SK-N-SH (cell line): Measurements from ENCODE around the gene SCART1. TPM values are rescaled to one million over a fixed set of nuclear protein-coding genes. Genes with fewer than 3 reads are reported as not detected.

Source experiments
- CTCF ChIA-PET: fragments of 300-600, 350-600 bp; formaldehyde crosslinking; extraction: SDS; loops from one replicate; lab custom pipeline; 2021; lab: Yijun Ruan, JAX
- POLR2A ChIA-PET: fragments of 350-600 bp; sonication (Branson Sonifier 250); formaldehyde crosslinking; extraction: SDS; loops from one replicate; lab custom pipeline; 2020; ENCODE audit warnings: antibody characterized with exemption, inconsistent platforms; lab: Yijun Ruan, JAX
- DNase-seq: peaks from one replicate; pipeline ENCODE4 v3.0.0; 2012
- H2AFZ ChIP-seq: fragments of 200-600 bp; sonication (generic); 2 replicates; pipeline ENCODE4 v1.8.1; 2016; ENCODE audit warnings: antibody characterized with exemption, mild to moderate bottlenecking, low read depth
- H3F3A ChIP-seq: fragments of 200-600 bp; sonication (generic); replicated peaks from 2 replicates; pipeline ENCODE3; 2016; ENCODE audit warnings: antibody characterized with exemption, mild to moderate bottlenecking; ENCODE audit not compliant: insufficient read depth
- H3K27ac ChIP-seq, 2 experiments: fragments of 200-500 bp in 1 of 2; fragments of 200-600 bp in 1 of 2; sonication (Bioruptor generic) in 1 of 2; sonication (generic), shearing (Covaris generic) in 1 of 2; 2 replicates each; pipeline versions ENCODE4 v1.5.1 to v1.6.1; 2014 to 2016; ENCODE audit warnings: low read depth in 2 of 2, inconsistent platforms in 1 of 2, low read length in 1 of 2, mild to moderate bottlenecking in 1 of 2, mixed read lengths in 1 of 2
- H3K27me3 ChIP-seq: fragments of 200-600 bp; sonication (generic), shearing (Covaris generic); 2 replicates; pipeline ENCODE4 v1.6.1; 2016; ENCODE audit warnings: mixed run types; ENCODE audit not compliant: insufficient read depth
- H3K36me3 ChIP-seq, 2 experiments: fragments of 200-500 bp in 1 of 2; fragments of 200-600 bp in 1 of 2; sonication (Bioruptor generic) in 1 of 2; sonication (generic) in 1 of 2; replicated peaks in 1 of 2; 2 replicates each; pipeline versions ENCODE3 to v1.5.1; 2014 to 2016; ENCODE audit warnings: low read length in 1 of 2, mild to moderate bottlenecking in 1 of 2; ENCODE audit not compliant: insufficient read depth in 2 of 2, control insufficient read depth in 1 of 2
- H3K4me1 ChIP-seq, 2 experiments: fragments of 200-500 bp in 1 of 2; fragments of 200-600 bp in 1 of 2; sonication (Bioruptor generic) in 1 of 2; sonication (generic), shearing (Covaris generic) in 1 of 2; 2 replicates each; pipeline versions ENCODE4 v1.5.1 to v1.6.1; 2014 to 2016; ENCODE audit warnings: low read depth in 1 of 2, low read length in 1 of 2, mixed run types in 1 of 2; ENCODE audit not compliant: insufficient read depth in 2 of 2, control insufficient read depth in 1 of 2
- H3K4me2 ChIP-seq: fragments of 200-600 bp; sonication (generic), shearing (Covaris generic); 2 replicates; pipeline ENCODE4 v1.6.1; 2017; ENCODE audit warnings: mixed run types
- H3K4me3 ChIP-seq, 2 experiments: fragments of 200-500 bp in 1 of 2; fragments of 200-600 bp in 1 of 2; sonication (Bioruptor generic) in 1 of 2; sonication (generic), shearing (Covaris generic) in 1 of 2; 2 replicates each; pipeline versions ENCODE4 v1.5.1 to v1.8.1; 2014 to 2016; ENCODE audit warnings: low read depth in 2 of 2, inconsistent platforms in 1 of 2, low read length in 1 of 2, mild to moderate bottlenecking in 1 of 2, mixed read lengths in 1 of 2, moderate library complexity in 1 of 2
- H3K79me2 ChIP-seq: fragments of 200-600 bp; sonication (generic); 2 replicates; pipeline ENCODE4 v1.8.1; 2017; ENCODE audit warnings: mild to moderate bottlenecking; ENCODE audit not compliant: insufficient read depth
- H3K9ac ChIP-seq: fragments of 200-600 bp; sonication (generic); 2 replicates; pipeline ENCODE4 v1.6.1; 2017; ENCODE audit warnings: mixed run types
- H3K9me2 ChIP-seq: fragments of 200-600 bp; sonication (generic); 2 replicates; pipeline ENCODE4 v1.6.1; 2017; ENCODE audit warnings: mixed run types
- H3K9me3 ChIP-seq: fragments of 200-600 bp; sonication (generic); 2 replicates; pipeline ENCODE4 v1.6.1; 2017; ENCODE audit warnings: mixed run types, mild to moderate bottlenecking, moderate library complexity
- H4K20me1 ChIP-seq: fragments of 200-600 bp; sonication (generic); 2 replicates; pipeline ENCODE4 v1.6.1; 2017; ENCODE audit warnings: mild to moderate bottlenecking, mixed run types; ENCODE audit not compliant: insufficient read depth
- EZH2phosphoT487 ChIP-seq: fragments of 200-600 bp; sonication (generic); IDR thresholded peaks from 2 replicates; pipeline ENCODE4 v1.6.1; 2017; ENCODE audit warnings: low read depth, mixed run types, mild to moderate bottlenecking, antibody characterized with exemption, moderate library complexity, borderline replicate concordance
- FOSL2 ChIP-seq: IDR thresholded peaks from 2 replicates; pipeline ENCODE4 v1.4.0; 2012; ENCODE audit warnings: low read depth, mild to moderate bottlenecking, moderate library complexity, borderline replicate concordance
- FOXJ3 ChIP-seq: sonication (generic); formaldehyde crosslinking; IDR thresholded peaks from 2 replicates; pipeline ENCODE4 v1.5.1; 2020; ENCODE audit warnings: mild to moderate bottlenecking, missing genetic modification reagents
- FOXM1 ChIP-seq: IDR thresholded peaks from 2 replicates; pipeline ENCODE4 v1.4.0; 2012; ENCODE audit warnings: low read depth, mild to moderate bottlenecking
- GABPA ChIP-seq: IDR thresholded peaks from 2 replicates; pipeline ENCODE4 v1.4.0; 2012; ENCODE audit warnings: low read depth, mild to moderate bottlenecking
- MAX ChIP-seq: IDR thresholded peaks from 2 replicates; pipeline ENCODE4 v1.4.0; 2012; ENCODE audit warnings: low read depth
- NFIC ChIP-seq: IDR thresholded peaks from 2 replicates; pipeline ENCODE4 v1.4.0; 2012; ENCODE audit warnings: borderline replicate concordance
- PBX3 ChIP-seq: IDR thresholded peaks from 2 replicates; pipeline ENCODE4; 2012
- POLR2AphosphoS5 ChIP-seq: IDR thresholded peaks from 2 replicates; pipeline ENCODE4 v1.6.1; 2012; ENCODE audit warnings: low read depth, low read length
- RCOR1 ChIP-seq: fragments of 150-350 bp; IDR thresholded peaks from 2 replicates; pipeline ENCODE4 v1.6.1; 2017; ENCODE audit warnings: antibody characterized with exemption, low read length
- REST ChIP-seq: IDR thresholded peaks from 2 replicates; pipeline ENCODE4 v1.6.1; 2012; ENCODE audit warnings: mild to moderate bottlenecking, low read depth, low read length, moderate library complexity
- RXRA ChIP-seq: IDR thresholded peaks from 2 replicates; pipeline ENCODE4 v1.4.0; 2012; ENCODE audit warnings: low read depth, mild to moderate bottlenecking, borderline replicate concordance
- SMC3 ChIP-seq: IDR thresholded peaks from 2 replicates; pipeline ENCODE4 v1.6.1; 2012; ENCODE audit warnings: low read depth, low read length, improper control_type of control experiment
- TAF1 ChIP-seq: IDR thresholded peaks from 2 replicates; pipeline ENCODE4 v1.6.1; 2012; ENCODE audit warnings: low read depth, mild to moderate bottlenecking, low read length, moderate library complexity, borderline replicate concordance
- TEAD4 ChIP-seq: IDR thresholded peaks from 2 replicates; pipeline ENCODE4 v1.4.0; 2012; ENCODE audit warnings: mild to moderate bottlenecking, borderline replicate concordance; ENCODE audit not compliant: insufficient read depth
- USF1 ChIP-seq: IDR thresholded peaks from 2 replicates; pipeline ENCODE4 v1.4.0; 2012; ENCODE audit warnings: low read depth, borderline replicate concordance
- USF2 ChIP-seq: fragments of 150-350 bp; IDR thresholded peaks from 2 replicates; pipeline ENCODE4 v1.6.1; 2017; ENCODE audit warnings: antibody characterized with exemption, low read length, low read depth, borderline replicate concordance
- YY1 ChIP-seq: IDR thresholded peaks from 2 replicates; pipeline ENCODE4 v1.4.0; 2012; ENCODE audit warnings: low read depth, mild to moderate bottlenecking
- ZBTB33 ChIP-seq: IDR thresholded peaks from 2 replicates; pipeline ENCODE4 v1.4.0; 2012; ENCODE audit warnings: low read depth, borderline replicate concordance
- WGBS: methylation state at CpG from one replicate; pipeline ENCODE4 v1.1.6; 2017; ENCODE audit warnings: low lambda C conversion rate; 5-methylcytosine and 5-hydroxymethylcytosine counted together
- polyA plus RNA-seq, 3 experiments: library from polyadenylated mRNA; depleted of rRNA; stranded (reverse); fragments of >200 nt; gene quantifications; 2 replicates each; pipeline ENCODE4 v1.2.3, GENCODE V29; 2012

The SCART1 gene
- polyA plus RNA-seq, 1 of the 3 experiments (the other 2 are of a cell fraction): 2.1 TPM

GRCh38 chr10:133476641-133476990, 22.9 kb downstream of the SCART1 start:
- CTCF ChIA-PET: no interaction called here
- H3K4me3 ChIP-seq: no peak overlapping the region
- no peaks in the 10 kb centered on the region for H3K36me3 ChIP-seq
- no peaks in the 10 kb centered on the region for H4K20me1 ChIP-seq
- DNase-seq: peak; percentile 36
- TF ChIP-seq NFIC (no peak), POLR2AphosphoS5 (no peak), SMC3 (no peak), PBX3 (no peak), TAF1 (no peak)
- TF ChIP-seq, all 33 proteins: peak for 0
- no peaks in the 10 kb centered on the region for H3K4me1 ChIP-seq
- 17% methylated on average over 9 of the region's 9 CpGs for WGBS
- POLR2A ChIA-PET: no interaction called here
- H3K9me2 ChIP-seq: no peaks in the 10 kb centered on the region
- no peak overlapping the region for H2AFZ ChIP-seq
- H3K9ac ChIP-seq: no peak overlapping the region
- no peak overlapping the region for H3K27ac ChIP-seq
- no peaks in the 10 kb centered on the region for H3K9me3 ChIP-seq
- H3K27me3 ChIP-seq: peaks cover 9% of the 10 kb centered on the region; the same call in 1 of the 2 replicates
- no peaks in the 10 kb centered on the region for H3F3A ChIP-seq
- no peak overlapping the region for H3K4me2 ChIP-seq
- H3K79me2 ChIP-seq: no peaks in the 10 kb centered on the region

GRCh38 chr10:133481086-133481643, 27.4 kb downstream of the SCART1 start:
- Histone ChIP-seq H4K20me1 (no peaks in the 10 kb centered on the region), H3K9me2 (no peaks in the 10 kb centered on the region), H3K36me3 (no peaks in the 10 kb centered on the region), H3K79me2 (no peaks in the 10 kb centered on the region), H3K4me1 (no peaks in the 10 kb centered on the region), H3K4me2 (no peak overlapping the region), H2AFZ (no peak overlapping the region), H3K9me3 (no peaks in the 10 kb centered on the region), H3K4me3 (no peak overlapping the region), H3K27ac (no peak overlapping the region), H3K27me3 (peaks cover 6% of the 10 kb centered on the region; the same call in 1 of the 2 replicates), H3F3A (no peaks in the 10 kb centered on the region), H3K9ac (no peak overlapping the region)
- DNase-seq: peak; percentile 3
- ChIA-PET CTCF (no interaction called here), POLR2A (no interaction called here)
- WGBS: 24% methylated on average over 5 of the region's 12 CpGs
- TF ChIP-seq FOXM1 (no peak), EZH2phosphoT487 (no peak), FOSL2 (no peak), FOXJ3 (CRISPR knock-in tag) (no peak), RXRA (no peak), GABPA (no peak), YY1 (no peak), USF2 (no peak), REST (no peak), RCOR1 (no peak), MAX (no peak), USF1 (no peak), ZBTB33 (no peak), TEAD4 (no peak), TAF1 (no peak), POLR2AphosphoS5 (no peak)
